ENCODE data around the gene CLDN19. TPM values are rescaled to one million over a fixed set of nuclear protein-coding genes. Genes with fewer than 3 reads are reported as not detected.
"Not testable (repeated sequence)": the region's sequence is repeated elsewhere in the genome, so short reads cannot be mapped to it uniquely, and the experiment has no call there.

Gene CLDN19
- total and polyA plus RNA-seq, 2 donors (not counting 1 experiment from before 2014, with no cell fraction given): 0.03 TPM; not detected in 1

DNA sequence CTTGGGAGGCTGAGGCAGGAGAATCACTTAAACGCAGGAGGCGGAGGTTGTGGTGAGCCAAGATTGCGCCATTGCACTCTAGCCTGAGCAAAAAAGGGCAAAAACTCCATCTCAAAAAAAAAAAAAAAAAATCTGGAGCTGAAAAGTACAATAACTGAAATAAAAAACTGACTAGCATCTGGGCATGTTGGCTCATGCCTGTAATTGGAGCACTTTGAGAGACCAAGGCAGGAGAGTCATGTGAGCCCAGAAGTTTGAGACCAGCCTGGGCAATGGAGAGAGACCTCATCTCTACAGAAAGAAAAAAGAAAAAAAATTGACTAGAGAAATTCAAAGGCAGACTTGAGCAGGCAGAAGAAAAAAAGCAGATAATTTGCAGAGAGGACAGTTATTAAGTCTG lies 18.1 kb downstream of the CLDN19 start:
- H3K27ac Mint-ChIP-seq: no peak overlapping the region
- H3K4me3 Mint-ChIP-seq: no peak overlapping the region
- ChIA-PET POLR2A (no interaction called here), CTCF (interaction anchor here (0.6 kb wide), 1 partner anchor 355 kb away, joined by 4 read pairs; no protein-coding TSS in a partner anchor)
- TF ChIP-seq, protein P1, sequence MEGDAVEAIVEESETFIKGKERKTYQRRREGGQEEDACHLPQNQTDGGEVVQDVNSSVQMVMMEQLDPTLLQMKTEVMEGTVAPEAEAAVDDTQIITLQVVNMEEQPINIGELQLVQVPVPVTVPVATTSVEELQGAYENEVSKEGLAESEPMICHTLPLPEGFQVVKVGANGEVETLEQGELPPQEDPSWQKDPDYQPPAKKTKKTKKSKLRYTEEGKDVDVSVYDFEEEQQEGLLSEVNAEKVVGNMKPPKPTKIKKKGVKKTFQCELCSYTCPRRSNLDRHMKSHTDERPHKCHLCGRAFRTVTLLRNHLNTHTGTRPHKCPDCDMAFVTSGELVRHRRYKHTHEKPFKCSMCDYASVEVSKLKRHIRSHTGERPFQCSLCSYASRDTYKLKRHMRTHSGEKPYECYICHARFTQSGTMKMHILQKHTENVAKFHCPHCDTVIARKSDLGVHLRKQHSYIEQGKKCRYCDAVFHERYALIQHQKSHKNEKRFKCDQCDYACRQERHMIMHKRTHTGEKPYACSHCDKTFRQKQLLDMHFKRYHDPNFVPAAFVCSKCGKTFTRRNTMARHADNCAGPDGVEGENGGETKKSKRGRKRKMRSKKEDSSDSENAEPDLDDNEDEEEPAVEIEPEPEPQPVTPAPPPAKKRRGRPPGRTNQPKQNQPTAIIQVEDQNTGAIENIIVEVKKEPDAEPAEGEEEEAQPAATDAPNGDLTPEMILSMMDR (IDR thresholded peaks at IDR 0.05): no peak
- TF ChIP-seq EZH2 (IDR thresholded peaks at IDR 0.05; ENCODE audit: borderline replicate concordance, insufficient read depth, low read depth, low read length, poor library complexity, severe bottlenecking): no peak
- ATAC-seq (ENCODE audit: low read depth): no peak
- Histone ChIP-seq H3K27ac (ENCODE audit: low read length in 2 of 2) (no peak overlapping the region), H4K20me1 (ENCODE audit: control insufficient read depth, insufficient read depth, low read length, poor library complexity, severe bottlenecking) (no peaks in the 10 kb centered on the region), H3K4me1 (ENCODE audit: control insufficient read depth in 2 of 2, insufficient read depth in 2 of 2, low read length in 2 of 2) (no peaks in the 10 kb centered on the region), H2AFZ (ENCODE audit: insufficient read depth, low read depth, low read length, poor library complexity, severe bottlenecking) (no peak overlapping the region), H3K4me3 (ENCODE audit: control extremely low read depth in 1 of 5, extremely low read depth in 1 of 5, insufficient read depth in 1 of 5, low read depth in 2 of 5, low read length in 4 of 5) (no peak overlapping the region), H3K4me2 (replicated peaks; ENCODE audit: low read depth, low read length, poor library complexity, severe bottlenecking) (no peak overlapping the region), H3K79me2 (ENCODE audit: control insufficient read depth, insufficient read depth, low read length) (peaks cover 7% of the 10 kb centered on the region), H3K27me3 (replicated peaks in 1 of 4; ENCODE audit: control extremely low read depth in 1 of 4, control insufficient read depth in 3 of 4, insufficient read depth in 4 of 4, low read length in 3 of 4) (no peaks in the 10 kb centered on the region), H3K36me3 (replicated peaks in 1 of 2; ENCODE audit: control extremely low read depth in 1 of 2, control insufficient read depth in 1 of 2, extremely low read depth in 1 of 2, insufficient read depth in 2 of 2, low read length in 1 of 2) (peaks cover 0 to 2% of the 10 kb centered on the region in 2 experiments), H3K9ac (ENCODE audit: low read length) (no peak overlapping the region), H3K9me3 (ENCODE audit: control extremely low read depth in 1 of 3, control insufficient read depth in 2 of 3, insufficient read depth in 1 of 3, low read length in 2 of 3) (no peaks in the 10 kb centered on the region)
- 100% methylated on average over 2 of the region's 3 CpGs for WGBS (ENCODE audit: insufficient coverage)
- H3K9me3 Mint-ChIP-seq (ENCODE audit: insufficient read depth): no peaks in the 10 kb centered on the region
- intact Hi-C loops (cut with micrococcal nuclease): no loop called here
- H3K4me1 Mint-ChIP-seq: no peaks in the 10 kb centered on the region
- DNase-seq: no peak
- H3K27me3 Mint-ChIP-seq: no peaks in the 10 kb centered on the region

DNA sequence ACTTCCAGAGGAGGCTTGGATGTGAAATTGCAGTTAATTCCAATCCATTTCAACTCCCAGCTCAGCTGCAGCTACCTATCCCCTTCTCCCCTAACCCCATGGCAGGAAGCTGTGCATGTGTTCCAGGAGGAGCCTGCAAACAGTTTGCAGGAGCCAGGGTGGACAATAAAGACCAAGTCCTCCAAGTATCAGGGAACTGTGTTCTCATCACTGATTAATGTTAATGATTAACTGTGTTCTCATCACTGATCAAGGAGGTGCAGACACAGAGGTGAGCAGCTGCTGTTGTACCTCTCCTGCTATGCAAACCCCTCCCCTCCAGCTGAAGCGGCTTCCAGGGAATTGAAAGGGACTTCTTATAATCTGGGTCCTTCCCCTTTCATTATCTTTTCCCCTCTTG lies 19.2 kb downstream of the CLDN19 start:
- H3K9me3 Mint-ChIP-seq (ENCODE audit: insufficient read depth): no peaks in the 10 kb centered on the region
- peaks cover 0 to 1% (median 0%) of the 10 kb centered on the region in 3 donors for H3K9me3 ChIP-seq (ENCODE audit: control extremely low read depth in 1 of 3, control insufficient read depth in 2 of 3, insufficient read depth in 1 of 3, low read length in 2 of 3)

DNA sequence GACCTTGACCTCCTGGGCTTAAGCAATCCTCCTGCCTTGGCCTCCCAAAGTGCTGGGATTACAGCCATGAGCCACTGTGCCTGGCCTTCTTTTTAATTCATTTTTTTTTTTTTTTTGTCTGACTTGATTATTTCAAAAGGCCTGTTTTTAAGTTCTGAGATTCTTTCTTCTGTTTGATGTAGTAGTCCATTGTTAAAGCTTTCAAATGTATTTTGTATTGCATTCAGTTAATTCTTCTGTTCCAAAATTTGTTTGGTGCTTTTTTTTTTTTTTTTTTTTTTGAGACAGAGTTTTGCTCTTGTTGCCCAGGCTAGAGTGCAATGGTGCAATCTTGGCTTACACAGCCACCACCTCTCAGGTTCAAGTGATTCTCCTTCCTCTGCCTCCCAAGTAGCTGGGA lies 25.6 kb downstream of the CLDN19 start:
- peaks cover 25% of the 10 kb centered on the region for H3K79me2 ChIP-seq (ENCODE audit: control insufficient read depth, insufficient read depth, low read length)
- DNase-seq; H3K4me2 ChIP-seq (replicated peaks; ENCODE audit: low read depth, low read length, poor library complexity, severe bottlenecking); H3K4me3 Mint-ChIP-seq; H3K27me3 ChIP-seq (replicated peaks in 1 of 4; ENCODE audit: control extremely low read depth in 1 of 4, control insufficient read depth in 3 of 4, insufficient read depth in 4 of 4, low read length in 3 of 4); H3K27ac Mint-ChIP-seq; H3K27ac ChIP-seq (ENCODE audit: low read length in 2 of 2); H4K20me1 ChIP-seq (ENCODE audit: control insufficient read depth, insufficient read depth, low read length, poor library complexity, severe bottlenecking); CTCF ChIA-PET; H2AFZ ChIP-seq (ENCODE audit: insufficient read depth, low read depth, low read length, poor library complexity, severe bottlenecking); ATAC-seq (ENCODE audit: low read depth); intact Hi-C loops (cut with micrococcal nuclease); H3K4me3 ChIP-seq (ENCODE audit: control extremely low read depth in 1 of 5, extremely low read depth in 1 of 5, insufficient read depth in 1 of 5, low read depth in 2 of 5, low read length in 4 of 5); H3K27me3 Mint-ChIP-seq; H3K4me1 Mint-ChIP-seq; H3K9ac ChIP-seq (ENCODE audit: low read length); POLR2A ChIA-PET; H3K4me1 ChIP-seq (ENCODE audit: control insufficient read depth in 2 of 2, insufficient read depth in 2 of 2, low read length in 2 of 2): not testable (repeated sequence)
- peaks cover 10 to 14% of the 10 kb centered on the region in 2 experiments for H3K36me3 ChIP-seq (replicated peaks in 1 of 2; ENCODE audit: control extremely low read depth in 1 of 2, control insufficient read depth in 1 of 2, extremely low read depth in 1 of 2, insufficient read depth in 2 of 2, low read length in 1 of 2)
- H3K9me3 Mint-ChIP-seq (ENCODE audit: insufficient read depth): peaks cover 12% of the 10 kb centered on the region
- peaks cover 7 to 20% (median 19%) of the 10 kb centered on the region in 3 donors for H3K9me3 ChIP-seq (ENCODE audit: control extremely low read depth in 1 of 3, control insufficient read depth in 2 of 3, insufficient read depth in 1 of 3, low read length in 2 of 3)

More for the DNA sequence above, 19.2 kb downstream of the CLDN19 start:
- intact Hi-C loops (cut with micrococcal nuclease): no loop called here
- Histone ChIP-seq H3K27ac (ENCODE audit: low read length in 2 of 2) (no peak overlapping the region), H3K27me3 (replicated peaks in 1 of 4; ENCODE audit: control extremely low read depth in 1 of 4, control insufficient read depth in 3 of 4, insufficient read depth in 4 of 4, low read length in 3 of 4) (no peaks in the 10 kb centered on the region), H3K4me2 (replicated peaks; ENCODE audit: low read depth, low read length, poor library complexity, severe bottlenecking) (no peak overlapping the region), H3K4me3 (ENCODE audit: control extremely low read depth in 1 of 5, extremely low read depth in 1 of 5, insufficient read depth in 1 of 5, low read depth in 2 of 5, low read length in 4 of 5) (no peak overlapping the region), H3K9ac (ENCODE audit: low read length) (no peak overlapping the region), H2AFZ (ENCODE audit: insufficient read depth, low read depth, low read length, poor library complexity, severe bottlenecking) (no peak overlapping the region), H3K36me3 (replicated peaks in 1 of 2; ENCODE audit: control extremely low read depth in 1 of 2, control insufficient read depth in 1 of 2, extremely low read depth in 1 of 2, insufficient read depth in 2 of 2, low read length in 1 of 2) (peaks cover 0 to 2% of the 10 kb centered on the region in 2 experiments), H3K79me2 (ENCODE audit: control insufficient read depth, insufficient read depth, low read length) (peaks cover 13% of the 10 kb centered on the region), H4K20me1 (ENCODE audit: control insufficient read depth, insufficient read depth, low read length, poor library complexity, severe bottlenecking) (peaks cover 7% of the 10 kb centered on the region), H3K4me1 (ENCODE audit: control insufficient read depth in 2 of 2, insufficient read depth in 2 of 2, low read length in 2 of 2) (no peaks in the 10 kb centered on the region)
- TF ChIP-seq, protein P1 (IDR thresholded peaks at IDR 0.05): no peak
- TF ChIP-seq EZH2 (IDR thresholded peaks at IDR 0.05; ENCODE audit: borderline replicate concordance, insufficient read depth, low read depth, low read length, poor library complexity, severe bottlenecking): no peak
- no peak for DNase-seq
- ChIA-PET CTCF (no interaction called here), POLR2A (no interaction called here)
- Mint-ChIP-seq H3K27ac (no peak overlapping the region), H3K4me3 (no peak overlapping the region), H3K27me3 (no peaks in the 10 kb centered on the region), H3K4me1 (no peaks in the 10 kb centered on the region)
- ATAC-seq (ENCODE audit: low read depth): no peak
- no CpG with 5 or more reads among the region's 1 CpG for WGBS (ENCODE audit: insufficient coverage)

Data from B cell (primary cell).